H1 (cell line): ENCODE results near the gene SORD. TPM values are rescaled to one million over a fixed set of nuclear protein-coding genes. Genes with fewer than 3 reads are reported as not detected.

Experiments used
- CTCF ChIA-PET: fragments of 300-600 bp; sonication (Branson Sonifier 250); formaldehyde crosslinking; loops from one replicate; lab custom pipeline; 2021; ENCODE audit not compliant: partially characterized antibody; lab: Charles Lee
- POLR2A ChIA-PET: fragments of 300-600 bp; sonication (Branson Sonifier 250); formaldehyde crosslinking; loops from one replicate; lab custom pipeline; 2021; ENCODE audit warnings: inconsistent platforms; ENCODE audit not compliant: partially characterized antibody; lab: Charles Lee
- DNase-seq, 2 experiments: peaks; one replicate each; pipeline versions ENCODE4 v3.0.0 to v3.0.0-alpha.2; 2010 to 2022; ENCODE audit warnings: low spot score in 2 of 2, low read depth in 1 of 2, mixed read lengths in 1 of 2
- FAIRE-seq: peaks from 2 replicates; lab custom pipeline; 2011; peaks lifted over from hg19 to GRCh38; lab: Jason Lieb, UNC
- H2AFZ ChIP-seq: 2 replicates; pipeline ENCODE4 v1.8.1; 2012; ENCODE audit warnings: low read length, inconsistent platforms
- H2AK5ac ChIP-seq: 2 replicates; pipeline ENCODE4 v1.6.1; 2013; ENCODE audit warnings: low read depth, low read length
- H2BK120ac ChIP-seq: replicated peaks from 2 replicates; pipeline ENCODE3; 2013; ENCODE audit warnings: low read depth, low read length, inconsistent platforms
- H2BK12ac ChIP-seq: 2 replicates; pipeline ENCODE4 v1.6.1; 2013; ENCODE audit warnings: low read depth, low read length
- H2BK15ac ChIP-seq: 2 replicates; pipeline ENCODE4 v1.6.1; 2013; ENCODE audit warnings: low read length
- H2BK20ac ChIP-seq: 2 replicates; pipeline ENCODE4 v1.6.1; 2013; ENCODE audit warnings: low read length
- H2BK5ac ChIP-seq: 2 replicates; pipeline ENCODE4 v1.6.1; 2013; ENCODE audit warnings: low read depth, low read length
- H3K14ac ChIP-seq: 2 replicates; pipeline ENCODE4 v1.6.1; 2013; ENCODE audit warnings: inconsistent platforms; ENCODE audit not compliant: insufficient read length
- H3K18ac ChIP-seq: 2 replicates; pipeline ENCODE4 v1.6.1; 2013; ENCODE audit warnings: low read length; ENCODE audit errors: extremely low read depth
- H3K23ac ChIP-seq: 2 replicates; pipeline ENCODE4 v1.6.1; 2013; ENCODE audit warnings: inconsistent platforms; ENCODE audit not compliant: insufficient read length
- H3K23me2 ChIP-seq: 2 replicates; pipeline ENCODE4 v1.6.1; 2013; ENCODE audit warnings: low read depth, low read length
- H3K27ac ChIP-seq: 2 replicates; pipeline ENCODE4 v1.6.1; 2011; ENCODE audit warnings: low read depth, low read length, inconsistent platforms
- H3K27me3 ChIP-seq, 4 experiments: replicated peaks in 1 of 4; 1 replicate in 1 of 4; 2 replicates in 3 of 4; pipeline versions ENCODE4 v1.6.1 to v1.8.1; 2011 to 2013; ENCODE audit warnings: low read length in 3 of 4, mild to moderate bottlenecking in 3 of 4, inconsistent platforms in 2 of 4, mixed read lengths in 2 of 4, moderate library complexity in 1 of 4; ENCODE audit not compliant: control insufficient read depth in 3 of 4, insufficient read depth in 3 of 4; ENCODE audit errors: extremely low read depth in 1 of 4
- H3K36me3 ChIP-seq, 4 experiments: 2 replicates each; pipeline versions ENCODE4 v1.6.1 to v1.8.1; 2011 to 2013; ENCODE audit warnings: mild to moderate bottlenecking in 4 of 4, low read length in 3 of 4, moderate library complexity in 2 of 4, control low read depth in 1 of 4, inconsistent platforms in 1 of 4; ENCODE audit not compliant: insufficient read depth in 4 of 4, control insufficient read depth in 2 of 4
- H3K4ac ChIP-seq: replicated peaks from 2 replicates; pipeline ENCODE3; 2013; ENCODE audit warnings: low read length, low read depth, mixed read lengths, inconsistent platforms; ENCODE audit not compliant: insufficient read length
- H3K4me1 ChIP-seq, 4 experiments: replicated peaks in 1 of 4; 1 replicate in 1 of 4; 2 replicates in 3 of 4; pipeline versions ENCODE4 v1.6.1 to v1.8.1; 2011 to 2013; ENCODE audit warnings: low read length in 3 of 4, inconsistent platforms in 2 of 4, mixed read lengths in 1 of 4; ENCODE audit not compliant: insufficient read depth in 4 of 4, control insufficient read depth in 3 of 4
- H3K4me2 ChIP-seq, 2 experiments: 2 replicates each; pipeline versions ENCODE4 v1.6.1 to v1.8.1; 2011 to 2013; ENCODE audit warnings: low read depth in 2 of 2, low read length in 2 of 2, control low read depth in 1 of 2, inconsistent platforms in 1 of 2, mild to moderate bottlenecking in 1 of 2; ENCODE audit not compliant: insufficient read depth in 1 of 2
- H3K4me3 ChIP-seq, 4 experiments: fragments of 200-600, 300-600 bp in 1 of 4; sonication (generic), shearing (Covaris generic), sonication (Bioruptor Twin) in 1 of 4; 2 replicates each; pipeline versions ENCODE4 v1.5.1 to v1.8.1; 2011 to 2016; ENCODE audit warnings: low read length in 4 of 4, low read depth in 3 of 4, control low read depth in 2 of 4, inconsistent platforms in 2 of 4, mild to moderate bottlenecking in 2 of 4, mixed read lengths in 1 of 4, moderate library complexity in 1 of 4; ENCODE audit not compliant: insufficient read depth in 2 of 4; ENCODE audit errors: extremely low read depth in 1 of 4
- H3K56ac ChIP-seq: replicated peaks from 2 replicates; pipeline ENCODE3; 2013; ENCODE audit warnings: low read depth, mild to moderate bottlenecking, mixed read lengths, low read length, inconsistent platforms; ENCODE audit not compliant: insufficient read length
- H3K79me1 ChIP-seq: 2 replicates; pipeline ENCODE4 v1.6.1; 2013; ENCODE audit warnings: low read depth, low read length, control low read depth
- H3K79me2 ChIP-seq, 2 experiments: 2 replicates each; pipeline versions ENCODE4 v1.6.1 to v1.8.1; 2012 to 2013; ENCODE audit warnings: low read length in 2 of 2, mild to moderate bottlenecking in 2 of 2, inconsistent platforms in 1 of 2; ENCODE audit not compliant: insufficient read depth in 2 of 2, control insufficient read depth in 1 of 2
- H3K9ac ChIP-seq, 4 experiments: replicated peaks in 1 of 4; 1 replicate in 1 of 4; 2 replicates in 3 of 4; pipeline versions ENCODE4 v1.6.1 to v1.8.1; 2011 to 2013; ENCODE audit warnings: low read depth in 3 of 4, low read length in 3 of 4, control low read depth in 2 of 4, mild to moderate bottlenecking in 2 of 4, moderate library complexity in 2 of 4, inconsistent platforms in 1 of 4; ENCODE audit errors: extremely low read depth in 1 of 4
- H3K9me3 ChIP-seq, 2 experiments: 2 replicates each; pipeline versions ENCODE4 v1.6.1 to v1.8.1; 2012 to 2013; ENCODE audit warnings: mild to moderate bottlenecking in 2 of 2, moderate library complexity in 2 of 2, control low read depth in 1 of 2, inconsistent platforms in 1 of 2, low read depth in 1 of 2, low read length in 1 of 2, mixed read lengths in 1 of 2; ENCODE audit not compliant: insufficient read depth in 2 of 2
- H4K20me1 ChIP-seq, 2 experiments: replicated peaks in 1 of 2; 2 replicates each; pipeline versions ENCODE3 to v1.8.1; 2011 to 2013; ENCODE audit warnings: inconsistent platforms in 2 of 2, low read length in 2 of 2, mild to moderate bottlenecking in 1 of 2; ENCODE audit not compliant: insufficient read depth in 2 of 2, control insufficient read depth in 1 of 2
- H4K5ac ChIP-seq: 2 replicates; pipeline ENCODE4 v1.6.1; 2013; ENCODE audit warnings: low read length, low read depth, mixed read lengths, inconsistent platforms; ENCODE audit not compliant: insufficient read length
- H4K8ac ChIP-seq: 2 replicates; pipeline ENCODE4 v1.8.0; 2013; ENCODE audit warnings: mild to moderate bottlenecking, moderate library complexity, low read length, inconsistent platforms; ENCODE audit not compliant: insufficient read depth; ENCODE audit errors: extremely low read depth
- H4K91ac ChIP-seq: replicated peaks from 2 replicates; pipeline ENCODE3; 2013; ENCODE audit warnings: low read length, mixed read lengths, inconsistent platforms; ENCODE audit not compliant: insufficient read length
- CTCF ChIP-seq, 3 experiments: IDR thresholded peaks; 1 replicate in 2 of 3; 2 replicates in 1 of 3; pipeline versions ENCODE4 v1.5.1 to v1.6.1; 2011; ENCODE audit warnings: low read length in 3 of 3, mild to moderate bottlenecking in 3 of 3, inconsistent platforms in 2 of 3, low read depth in 1 of 3, moderate library complexity in 1 of 3; ENCODE audit not compliant: insufficient read depth in 1 of 3; ENCODE audit errors: control extremely low read depth in 1 of 3
- GABPA ChIP-seq: IDR thresholded peaks from 2 replicates; pipeline ENCODE4 v1.6.1; 2011; ENCODE audit warnings: mild to moderate bottlenecking, low read length, moderate library complexity, borderline replicate concordance; ENCODE audit not compliant: insufficient read depth
- WGBS, 2 experiments: shearing (Covaris generic) in 1 of 2; methylation state at CpG; one replicate each; pipeline versions ENCODE4 v1.1.6 to v1.1.7; 2013 to 2015; ENCODE audit warnings: low lambda C conversion rate in 2 of 2, mixed read lengths in 2 of 2, inconsistent platforms in 1 of 2, low coverage in 1 of 2, missing lambda C conversion rate in 1 of 2; ENCODE audit not compliant: insufficient replicate concordance in 2 of 2, insufficient coverage in 1 of 2, insufficient read length in 1 of 2; ENCODE audit errors: extremely low coverage in 1 of 2, missing lambda C conversion rate in 1 of 2; 5-methylcytosine and 5-hydroxymethylcytosine counted together
- polyA plus RNA-seq, 7 experiments: library from polyadenylated mRNA; depleted of rRNA in 3 of 7; stranded (reverse) in 5 of 7; unstranded in 2 of 7; fragments of >200 nt in 5 of 7; fragments of 200-250 nt in 2 of 7; gene quantifications; 1 replicate in 5 of 7; 2 replicates in 1 of 7; 4 replicates in 1 of 7; pipeline versions ENCODE4 v1.2.1 to v1.2.3, GENCODE V29; 2011 to 2013; ENCODE audit warnings: missing spikeins in 2 of 7, mixed read lengths in 2 of 7
- total RNA-seq: library from RNA; stranded (reverse); fragmentation: NEBNext Ultra II Directional; extraction: Animal tissue kit (Norgen Biotek cat#: 25700); gene quantifications from 2 replicates; pipeline ENCODE4 v1.2.1, GENCODE V29; 2021
- TF ChIP-seq, protein P1 (sequence below): IDR thresholded peaks from 2 replicates; pipeline ENCODE4 v1.6.1; 2012; ENCODE audit warnings: inconsistent platforms

Gene SORD
- total and polyA plus RNA-seq, 2 of the 8 experiments (the other 6 are each of a cell fraction or from before 2014, with no cell fraction given) = 52.6 to 75.8 TPM

- no peaks in the 10 kb centered on the region for H3K9me3 ChIP-seq
- H2BK5ac ChIP-seq = no peak overlapping the region
- no peak overlapping the region for H3K4ac ChIP-seq
- no peaks in the 10 kb centered on the region for H3K36me3 ChIP-seq
- no peak overlapping the region for H4K91ac ChIP-seq
- TF ChIP-seq CTCF (IDR thresholded peaks at IDR 0.05; ENCODE audit: control extremely low read depth in 1 of 3, insufficient read depth in 1 of 3, low read depth in 1 of 3, low read length in 3 of 3) = peak in 2 of 3 experiments; percentile 9 to 37; a peak in 1 of 4 replicates
- TF ChIP-seq, protein P1, sequence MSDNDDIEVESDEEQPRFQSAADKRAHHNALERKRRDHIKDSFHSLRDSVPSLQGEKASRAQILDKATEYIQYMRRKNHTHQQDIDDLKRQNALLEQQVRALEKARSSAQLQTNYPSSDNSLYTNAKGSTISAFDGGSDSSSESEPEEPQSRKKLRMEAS = no peak
- TF ChIP-seq GABPA = no peak
- no peak overlapping the region for H4K8ac ChIP-seq
- H3K4me1 ChIP-seq = no peaks in the 10 kb centered on the region
- no peak for DNase-seq
- H2BK15ac ChIP-seq = no peak overlapping the region
- no peak overlapping the region for H3K4me3 ChIP-seq
- H3K56ac ChIP-seq = no peak overlapping the region
- POLR2A ChIA-PET = interaction anchor here (0.5 to 1.5 kb wide), 2 partner anchors 64 to 366 kb away, joined by 3 to 4 read pairs; partner anchors contain the start of gene SORD
- 94% methylated on average over 1 of the region's 1 CpG; no CpG with 5 or more reads in 1 of the 2 experiments for WGBS, 2 experiments
- H3K18ac ChIP-seq = no peak overlapping the region
- no peaks in the 10 kb centered on the region for H4K20me1 ChIP-seq
- no peaks in the 10 kb centered on the region for H3K79me1 ChIP-seq
- H3K4me2 ChIP-seq = no peak overlapping the region
- no peak overlapping the region for H2BK20ac ChIP-seq
- no peak overlapping the region for H3K9ac ChIP-seq
- CTCF ChIA-PET = interaction anchor here (0.7 to 2.1 kb wide), 5 partner anchors 10 to 30 kb away, joined by 3 to 5 read pairs (median 4); no protein-coding TSS in a partner anchor
- no peak overlapping the region for H3K14ac ChIP-seq
- no peaks in the 10 kb centered on the region for H3K23me2 ChIP-seq
- H3K79me2 ChIP-seq = no peaks in the 10 kb centered on the region
- no peak for FAIRE-seq
- no peak overlapping the region for H2AFZ ChIP-seq
- H4K5ac ChIP-seq = no peak overlapping the region
- H2AK5ac ChIP-seq = no peak overlapping the region
- H3K27ac ChIP-seq = no peak overlapping the region
- no peak overlapping the region for H3K23ac ChIP-seq
- no peak overlapping the region for H2BK120ac ChIP-seq
- no peaks in the 10 kb centered on the region for H3K27me3 ChIP-seq
- no peak overlapping the region for H2BK12ac ChIP-seq
Observed at GRCh38 chr15:45087513-45087912, 64.5 kb downstream of the SORD start.
